ENCODE results near the gene EPS8L1.

DNA sequence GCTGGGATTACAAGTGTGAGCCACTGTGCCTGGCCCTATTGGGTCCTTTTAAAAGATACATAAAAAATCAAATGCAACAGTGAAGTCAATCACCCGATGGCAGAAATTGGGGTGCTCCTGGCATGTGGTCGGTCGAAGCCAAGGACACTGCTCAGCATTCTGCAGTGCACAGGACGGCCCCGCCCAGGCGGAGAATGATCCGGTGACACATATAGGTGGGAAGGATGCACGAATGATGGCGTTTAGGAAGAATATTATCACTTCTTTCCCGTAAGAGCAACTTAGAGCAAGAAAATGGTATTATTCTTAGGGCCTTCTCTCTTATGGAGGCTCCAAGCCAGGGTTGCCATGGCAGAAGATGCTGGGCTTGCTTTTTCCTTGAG, 34.4 kb upstream of the EPS8L1 start:
- TF ChIP-seq, protein P1, sequence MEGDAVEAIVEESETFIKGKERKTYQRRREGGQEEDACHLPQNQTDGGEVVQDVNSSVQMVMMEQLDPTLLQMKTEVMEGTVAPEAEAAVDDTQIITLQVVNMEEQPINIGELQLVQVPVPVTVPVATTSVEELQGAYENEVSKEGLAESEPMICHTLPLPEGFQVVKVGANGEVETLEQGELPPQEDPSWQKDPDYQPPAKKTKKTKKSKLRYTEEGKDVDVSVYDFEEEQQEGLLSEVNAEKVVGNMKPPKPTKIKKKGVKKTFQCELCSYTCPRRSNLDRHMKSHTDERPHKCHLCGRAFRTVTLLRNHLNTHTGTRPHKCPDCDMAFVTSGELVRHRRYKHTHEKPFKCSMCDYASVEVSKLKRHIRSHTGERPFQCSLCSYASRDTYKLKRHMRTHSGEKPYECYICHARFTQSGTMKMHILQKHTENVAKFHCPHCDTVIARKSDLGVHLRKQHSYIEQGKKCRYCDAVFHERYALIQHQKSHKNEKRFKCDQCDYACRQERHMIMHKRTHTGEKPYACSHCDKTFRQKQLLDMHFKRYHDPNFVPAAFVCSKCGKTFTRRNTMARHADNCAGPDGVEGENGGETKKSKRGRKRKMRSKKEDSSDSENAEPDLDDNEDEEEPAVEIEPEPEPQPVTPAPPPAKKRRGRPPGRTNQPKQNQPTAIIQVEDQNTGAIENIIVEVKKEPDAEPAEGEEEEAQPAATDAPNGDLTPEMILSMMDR (IDR thresholded peaks at IDR 0.05; ENCODE audit: low read length) = no peak
- no peak for TF ChIP-seq EZH2 (IDR thresholded peaks at IDR 0.05; ENCODE audit: borderline replicate concordance, low read length)
